ENCODE data around the gene PRR20B.

- TF ChIP-seq CTCF (conservative IDR thresholded peaks at IDR 0.05) (no peak), ZFX (IDR thresholded peaks at IDR 0.05) (no peak)
These were observed 11.2 kb upstream of the PRR20B start for GRCh38 chr13:57136093-57136492.
